GM18498 (cell line): ENCODE data around the gene C1orf52.

ENCODE experiments used
- ATAC-seq: cut with Tn5 transposase; IDR thresholded peaks from one replicate; pipeline ENCODE4 v1.9.1; 2021; ENCODE audit warnings: mild to moderate bottlenecking, moderate library complexity; ENCODE audit not compliant: unreplicated experiment

The C1orf52 gene

GRCh38 chr1:85237613-85238012, 21.8 kb downstream of the C1orf52 start:
- ATAC-seq: no peak

- ATAC-seq: no peak
Observed at GRCh38 chr1:85230305-85230977, 29.0 kb downstream of the C1orf52 start.

- no peak for ATAC-seq
Observed at GRCh38 chr1:85229574-85230097, 29.8 kb downstream of the C1orf52 start.

GRCh38 chr1:85228972-85229371, 30.5 kb downstream of the C1orf52 start:
- ATAC-seq: no peak

- no peak for ATAC-seq
Observed at GRCh38 chr1:85225624-85226380, 33.7 kb downstream of the C1orf52 start.

GRCh38 chr1:85224734-85225623, 34.5 kb downstream of the C1orf52 start:
- no peak for ATAC-seq

- no peak for ATAC-seq
Observed at GRCh38 chr1:85224295-85224694, 35.2 kb downstream of the C1orf52 start.

GRCh38 chr1:85223334-85223733, 36.1 kb downstream of the C1orf52 start:
- no peak for ATAC-seq

GRCh38 chr1:85220756-85221201, 38.7 kb downstream of the C1orf52 start:
- ATAC-seq: no peak

GRCh38 chr1:85219853-85220610, 39.4 kb downstream of the C1orf52 start:
- no peak for ATAC-seq

GRCh38 chr1:85216697-85217096, 42.8 kb downstream of the C1orf52 start:
- no peak for ATAC-seq

- ATAC-seq: no peak
Observed at GRCh38 chr1:85214654-85215053, 44.8 kb downstream of the C1orf52 start.

- no peak for ATAC-seq
Observed at GRCh38 chr1:85208488-85208887, 51.0 kb downstream of the C1orf52 start.

- no peak for ATAC-seq
Observed at GRCh38 chr1:85203573-85204171, 55.8 kb downstream of the C1orf52 start.

- no peak for ATAC-seq
Observed at GRCh38 chr1:85202864-85203255, 56.6 kb downstream of the C1orf52 start.

GRCh38 chr1:85202092-85202863, 57.2 kb downstream of the C1orf52 start:
- peak; percentile 11 for ATAC-seq

GRCh38 chr1:85201340-85202091, 57.9 kb downstream of the C1orf52 start:
- ATAC-seq: peak; percentile 64
